Dermis blood vessel endothelial cell (primary cell): Measurements from ENCODE around the gene IL4R. TPM values are rescaled to one million over a fixed set of nuclear protein-coding genes. Genes with fewer than 3 reads are reported as not detected.
"Not testable (repeated sequence)": the region's sequence is repeated elsewhere in the genome, so short reads cannot be mapped to it uniquely, and the experiment has no call there.

Experiments used
- DNase-seq: peaks from one replicate; pipeline ENCODE4 v3.0.0; 2010
- total RNA-seq: library from RNA; depleted of rRNA; stranded (reverse); fragments of >200 nt; gene quantifications from 2 replicates; pipeline ENCODE4 v1.2.3, GENCODE V29; 2014

Gene IL4R
- 23.9 and 42.9 TPM in 2 replicates for total RNA-seq

DNA sequence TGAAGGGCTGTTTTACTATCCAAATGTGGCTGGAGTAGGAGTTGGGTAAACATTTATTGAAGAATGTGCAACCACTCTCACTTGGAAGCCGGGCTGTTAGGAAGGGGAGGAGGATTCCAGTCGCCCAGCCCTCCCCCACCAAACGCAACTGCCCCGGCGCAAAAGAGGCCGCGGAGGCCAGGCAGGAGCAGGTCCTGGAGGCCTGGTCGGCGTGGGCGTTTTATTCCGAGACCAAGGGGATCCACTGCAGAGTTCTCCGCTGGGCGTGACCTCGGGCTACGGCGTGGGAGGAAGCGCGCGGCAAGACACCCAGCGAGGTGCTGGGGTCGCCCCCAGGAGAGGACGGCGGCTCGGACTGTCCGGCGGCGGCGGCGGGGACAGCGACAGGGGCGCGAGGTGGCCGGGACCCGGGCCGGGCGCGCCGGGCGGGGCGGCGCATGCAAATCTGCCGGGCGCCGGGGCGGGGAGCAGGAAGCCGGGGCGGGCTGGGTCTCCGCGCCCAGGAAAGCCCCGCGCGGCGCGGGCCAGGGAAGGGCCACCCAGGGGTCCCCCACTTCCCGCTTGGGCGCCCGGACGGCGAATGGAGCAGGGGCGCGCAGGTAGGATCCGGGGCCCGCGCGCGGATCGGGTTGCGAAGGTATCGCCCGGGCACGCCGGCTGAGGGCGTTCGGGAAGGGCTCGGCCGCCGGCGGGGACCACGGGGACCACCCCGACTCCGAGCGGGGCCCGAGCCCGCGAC lies at the start of gene IL4R:
Gene IL4R (plus strand): TSS at position 553 of the 739 bp plus-strand sequence. CDS start 26,230 bp downstream, outside the sequence.
- DNase-seq, result peak; percentile 85

GRCh38 chr16:27264151-27264550 lies 49.6 kb upstream of the IL4R start:
- DNase-seq, result peak; percentile 73

- no peak for DNase-seq
Observed at GRCh38 chr16:27265982-27266381, 47.8 kb upstream of the IL4R start.

GRCh38 chr16:27267037-27267677 lies 46.6 kb upstream of the IL4R start:
- DNase-seq, result no peak

- DNase-seq, result peak; percentile 98
Observed at GRCh38 chr16:27268376-27269299, 45.1 kb upstream of the IL4R start, which contains the start of gene NSMCE1. NSMCE1 (minus strand) TSS chr16:27268772; CDS start chr16:27257570, 11,202 bp downstream.

GRCh38 chr16:27269300-27270150 lies 44.2 kb upstream of the IL4R start:
- no peak for DNase-seq

DNA sequence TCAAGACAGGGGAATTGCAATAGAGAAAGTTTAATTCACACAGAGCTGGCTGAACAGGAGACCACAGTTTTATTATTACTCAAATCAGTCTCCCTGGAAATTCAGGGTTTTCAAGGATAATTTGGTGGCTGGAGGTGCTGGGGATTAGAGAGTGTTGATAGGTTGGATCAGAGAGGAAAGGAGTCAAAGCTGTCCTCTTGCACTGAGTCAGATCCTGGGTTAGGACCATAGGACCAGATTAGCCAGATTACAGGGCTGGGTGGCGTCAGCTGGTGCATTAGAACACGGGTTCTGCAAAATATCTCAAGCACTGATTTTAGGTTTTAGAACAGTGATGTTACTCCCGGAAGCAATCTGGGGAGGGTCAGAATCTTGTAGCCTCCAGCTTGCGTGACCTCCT lies 43.4 kb upstream of the IL4R start:
- no peak for DNase-seq

- no peak for DNase-seq
Observed at GRCh38 chr16:27272076-27272475, 41.7 kb upstream of the IL4R start.

DNA sequence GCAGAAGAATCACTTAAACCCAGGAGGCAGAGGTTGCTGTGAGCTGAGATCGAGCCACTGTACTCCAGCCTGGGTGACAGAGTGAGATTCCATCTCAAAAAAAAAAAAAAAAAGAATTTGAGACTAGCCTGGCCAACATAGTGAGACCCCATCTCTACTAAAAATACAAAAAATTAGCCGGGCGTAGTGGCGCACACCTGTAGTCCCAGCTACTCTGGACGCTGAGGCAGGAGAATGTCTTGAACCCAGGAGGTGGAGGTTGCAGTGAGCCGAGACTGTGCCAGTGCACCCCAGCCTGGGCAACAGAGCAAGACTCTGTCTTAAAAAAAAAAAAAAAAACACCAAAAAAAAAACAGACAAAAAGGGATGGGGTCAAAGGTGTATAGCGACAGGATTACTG lies 41.1 kb upstream of the IL4R start:
- DNase-seq, result not testable (repeated sequence)

GRCh38 chr16:27273330-27273669 lies 40.5 kb upstream of the IL4R start:
- DNase-seq, result no peak

DNA sequence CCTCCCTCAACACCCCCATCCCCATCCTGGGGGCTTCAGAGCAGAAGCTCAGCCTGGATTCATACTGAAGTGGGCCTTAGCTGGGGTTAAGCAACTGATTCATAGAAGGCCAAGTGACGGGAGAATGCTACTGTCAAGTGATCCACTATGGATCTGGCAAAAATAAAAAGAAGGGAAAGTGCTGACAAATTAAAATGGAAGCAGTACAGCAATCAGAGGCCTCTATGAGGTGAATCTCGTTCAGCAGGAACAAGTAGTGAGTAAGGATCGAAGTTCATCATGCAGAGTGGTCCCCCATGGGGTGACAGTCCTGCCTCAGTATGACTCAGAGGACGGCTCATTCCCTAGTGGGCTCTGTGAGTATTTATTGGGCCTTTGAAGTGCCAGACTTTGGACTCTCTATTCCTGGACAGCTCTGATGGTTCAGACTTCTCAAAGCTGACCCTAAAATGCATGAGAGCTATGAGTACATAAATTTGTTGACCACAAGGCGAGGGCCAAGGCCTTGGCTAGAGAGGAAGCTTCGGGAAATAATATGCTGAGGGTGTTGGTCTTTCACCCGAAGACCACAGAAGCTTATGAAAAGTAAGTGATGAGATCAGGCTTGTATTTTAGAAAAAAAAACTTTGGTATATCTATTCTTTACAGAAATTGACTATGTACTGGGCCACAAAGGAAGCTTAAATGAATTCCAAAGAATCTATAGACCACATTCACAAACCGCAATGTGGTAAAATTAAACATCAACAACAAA lies 39.9 kb upstream of the IL4R start:
- no peak for DNase-seq

- DNase-seq, result not testable (repeated sequence)
Observed at GRCh38 chr16:27274424-27274874, 39.3 kb upstream of the IL4R start.

DNA sequence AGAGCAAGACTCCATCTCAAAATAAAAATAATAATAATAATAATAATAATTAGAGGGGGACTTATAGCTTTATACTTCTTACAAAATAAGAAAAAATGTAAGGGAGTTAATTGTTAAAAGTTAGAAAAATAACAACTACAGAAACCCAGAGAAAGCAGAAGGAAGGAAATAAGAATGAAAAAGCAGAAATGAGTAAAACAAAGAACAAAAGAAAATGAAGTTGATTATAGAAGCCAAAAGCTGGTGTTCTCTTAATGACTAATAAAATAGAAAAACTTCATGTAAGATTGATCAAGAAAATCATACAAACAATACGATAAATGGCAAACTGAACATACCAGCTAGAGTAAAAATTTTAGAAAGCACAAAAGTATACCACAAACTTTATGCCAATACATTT lies 38.4 kb upstream of the IL4R start:
- DNase-seq, result no peak

GRCh38 chr16:27281243-27281642 lies 32.5 kb upstream of the IL4R start:
- no peak for DNase-seq

- no peak for DNase-seq
Observed at GRCh38 chr16:27284865-27285675, 28.7 kb upstream of the IL4R start.

DNA sequence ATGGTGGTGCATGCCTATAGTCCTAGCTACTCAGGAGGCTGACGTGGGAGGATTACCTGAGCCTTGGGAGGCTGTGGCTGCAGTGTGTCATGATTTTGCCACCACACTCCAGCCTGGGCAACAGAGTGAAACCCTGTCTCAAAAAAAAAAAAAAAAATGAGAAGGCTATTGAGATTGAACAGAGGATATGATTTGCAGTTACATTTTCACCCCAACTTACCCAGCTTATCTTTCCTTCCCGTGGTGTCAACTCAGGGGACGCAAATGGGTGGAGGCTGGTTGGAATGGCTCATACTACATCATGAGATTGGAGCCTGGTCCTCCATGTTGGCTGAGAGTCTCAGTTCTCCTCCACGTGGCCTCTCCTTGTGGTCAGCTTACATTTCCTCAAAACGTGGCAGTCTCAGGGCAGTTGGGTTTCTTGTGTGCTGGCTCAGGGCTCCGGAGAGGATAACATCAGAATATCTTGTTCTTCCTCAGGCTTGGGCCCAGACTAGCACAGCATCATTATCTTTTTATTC lies 28.0 kb upstream of the IL4R start:
- no peak for DNase-seq

- peak; percentile 98 for DNase-seq
Observed at GRCh38 chr16:27286451-27286850, 27.3 kb upstream of the IL4R start.

DNA sequence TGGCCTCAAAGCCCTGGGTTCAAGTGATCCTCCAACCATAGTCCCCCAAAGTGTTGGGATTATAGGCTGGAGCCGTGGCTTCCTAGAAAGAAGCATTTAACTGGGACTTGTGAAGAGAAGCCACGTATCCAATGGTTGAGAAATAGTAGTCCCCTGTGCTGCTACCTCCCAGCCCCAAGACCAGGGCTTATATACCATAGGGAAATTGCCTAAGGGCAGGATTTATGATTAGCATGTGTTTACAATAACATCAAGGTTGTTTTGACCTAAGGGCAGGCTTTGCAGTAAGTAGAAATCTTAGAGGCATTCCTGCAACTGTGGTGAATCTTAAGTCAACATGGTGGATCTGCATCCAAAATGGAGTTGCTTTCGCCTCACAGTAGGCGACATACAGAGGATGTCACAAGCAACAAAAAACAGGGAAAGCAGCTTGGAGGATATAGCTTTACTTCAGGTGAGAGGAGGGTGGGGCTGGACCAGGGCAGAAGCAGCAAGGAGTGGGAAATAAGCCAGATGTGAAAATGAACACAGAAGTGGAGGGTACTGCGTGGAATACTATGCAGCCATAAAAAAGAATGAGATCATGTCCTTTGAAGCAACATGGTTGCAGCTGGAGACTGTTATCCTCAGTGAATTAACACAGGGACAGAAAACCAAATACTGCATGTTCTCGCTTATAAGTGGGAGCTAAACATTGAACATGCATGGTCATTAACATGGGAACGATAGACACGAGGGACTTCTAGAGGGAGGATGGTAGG lies 26.5 kb upstream of the IL4R start:
- no peak for DNase-seq

DNA sequence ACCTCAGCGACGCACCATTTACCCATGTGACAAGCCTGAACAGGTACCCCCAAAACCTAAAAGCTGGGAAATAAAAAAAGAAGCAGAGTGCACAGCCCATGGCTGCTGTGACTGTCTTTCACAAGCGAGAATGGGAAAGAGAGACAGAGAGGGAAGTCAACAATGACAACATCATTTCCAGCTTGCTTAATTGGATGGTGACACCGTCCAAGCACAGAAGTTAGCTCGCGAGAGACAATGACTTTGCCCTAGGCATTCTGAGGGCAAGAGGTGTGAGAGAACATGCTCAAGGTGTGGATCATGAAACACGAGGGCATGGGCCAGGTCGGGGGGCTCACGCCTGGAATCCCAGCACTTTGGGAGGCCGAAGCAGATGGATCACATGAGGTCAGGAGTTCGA lies 25.9 kb upstream of the IL4R start:
- DNase-seq, result no peak
